ENCODE results near the gene CYP2C8.
"Not testable (repeated sequence)": the region's sequence is repeated elsewhere in the genome, so short reads cannot be mapped to it uniquely, and the experiment has no call there.

CYP2C8 gene

GRCh38 chr10:95069286-95069685, at the start of gene CYP2C8:
Gene CYP2C8 (minus strand): TSS chr10:95069497. CDS start chr10:95069402, 95 bp downstream.
- no peak for DNase-seq (ENCODE audit: low read depth)

GRCh38 chr10:95116869-95117269, 47.6 kb upstream of the CYP2C8 start:
- no peak for DNase-seq (ENCODE audit: low read depth)

DNA sequence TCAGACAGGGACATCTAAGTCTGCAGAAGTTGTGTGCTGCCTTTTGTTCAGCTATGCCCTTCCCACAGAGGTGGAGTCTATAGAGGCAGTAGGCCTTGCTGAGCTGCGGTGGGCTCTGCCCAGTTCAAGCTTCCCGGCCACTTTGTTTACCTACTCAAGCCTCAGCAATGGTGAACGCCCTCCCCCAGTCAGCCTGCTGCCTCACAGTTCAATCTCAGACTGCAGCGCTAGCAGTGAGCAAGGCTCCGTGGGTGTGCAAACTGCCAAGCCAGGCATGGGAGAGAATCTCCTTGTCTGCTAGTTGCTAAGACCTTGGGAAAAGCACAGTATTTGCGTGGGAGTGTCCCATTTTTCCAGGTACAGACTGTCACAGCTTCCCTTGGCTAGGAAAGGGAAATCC, 41.5 kb upstream of the CYP2C8 start:
- DNase-seq (ENCODE audit: low read depth), result not testable (repeated sequence)

- no peak for DNase-seq (ENCODE audit: low read depth)
Observed at GRCh38 chr10:95097805-95098204, 28.5 kb upstream of the CYP2C8 start.

DNA sequence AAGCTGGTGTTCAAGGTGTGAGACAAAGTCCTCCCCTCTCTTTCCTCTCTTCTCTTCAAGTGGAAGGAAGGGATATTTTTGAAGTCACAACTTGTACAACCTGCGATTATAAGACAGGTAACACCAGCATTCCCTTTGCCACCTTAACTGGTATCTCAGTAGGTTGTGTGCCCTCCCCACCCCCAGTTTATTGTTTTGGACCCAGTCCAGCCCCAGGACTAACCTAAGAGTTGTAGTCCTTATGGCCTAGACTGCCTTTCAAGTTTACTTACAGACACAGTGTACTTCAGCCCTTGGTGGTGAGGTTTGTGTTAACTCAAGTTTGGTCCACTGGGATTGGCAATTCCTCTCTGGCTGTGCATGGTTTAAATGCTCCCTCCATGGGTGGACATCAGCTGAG, 26.8 kb upstream of the CYP2C8 start:
- no peak for DNase-seq (ENCODE audit: low read depth)

DNA sequence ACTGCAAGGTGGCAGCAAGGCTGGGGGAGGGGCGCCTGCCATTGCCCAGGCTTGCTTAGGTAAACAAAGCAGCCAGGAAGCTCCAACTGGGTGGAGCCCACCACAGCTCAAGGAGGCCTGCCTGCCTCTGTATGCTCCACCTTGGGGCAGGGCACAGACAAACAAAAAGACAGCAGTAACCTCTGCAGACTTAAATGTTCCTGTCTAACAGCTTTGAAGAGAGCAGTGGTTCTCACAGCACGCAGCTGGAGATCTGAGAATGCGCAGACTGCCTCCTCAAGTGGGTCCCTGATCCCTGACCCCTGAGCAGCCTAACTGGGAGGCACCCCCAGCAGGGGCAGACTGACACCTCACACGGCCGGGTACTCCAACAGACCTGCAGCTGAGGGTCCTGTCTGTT, 10.3 kb upstream of the CYP2C8 start:
- DNase-seq (ENCODE audit: low read depth), result not testable (repeated sequence)

GRCh38 chr10:95077556-95077955, 8.3 kb upstream of the CYP2C8 start:
- DNase-seq (ENCODE audit: low read depth), result no peak

GRCh38 chr10:95071107-95071660, 1.9 kb upstream of the CYP2C8 start:
- no peak for DNase-seq (ENCODE audit: low read depth)

GRCh38 chr10:95064125-95064524, 5.2 kb downstream of the CYP2C8 start:
- not testable (repeated sequence) for DNase-seq (ENCODE audit: low read depth)

GRCh38 chr10:95056744-95057363, 12.4 kb downstream of the CYP2C8 start:
- DNase-seq (ENCODE audit: low read depth), result no peak

- no peak for DNase-seq (ENCODE audit: low read depth)
Observed at GRCh38 chr10:95049919-95050318, 19.4 kb downstream of the CYP2C8 start.

- no peak for DNase-seq (ENCODE audit: low read depth)
Observed at GRCh38 chr10:95048206-95048605, 21.1 kb downstream of the CYP2C8 start.

- DNase-seq (ENCODE audit: low read depth), result no peak
Observed at GRCh38 chr10:95039281-95039680, 30.0 kb downstream of the CYP2C8 start.

GRCh38 chr10:95035332-95036295, 33.7 kb downstream of the CYP2C8 start:
- no peak for DNase-seq (ENCODE audit: low read depth)

DNA sequence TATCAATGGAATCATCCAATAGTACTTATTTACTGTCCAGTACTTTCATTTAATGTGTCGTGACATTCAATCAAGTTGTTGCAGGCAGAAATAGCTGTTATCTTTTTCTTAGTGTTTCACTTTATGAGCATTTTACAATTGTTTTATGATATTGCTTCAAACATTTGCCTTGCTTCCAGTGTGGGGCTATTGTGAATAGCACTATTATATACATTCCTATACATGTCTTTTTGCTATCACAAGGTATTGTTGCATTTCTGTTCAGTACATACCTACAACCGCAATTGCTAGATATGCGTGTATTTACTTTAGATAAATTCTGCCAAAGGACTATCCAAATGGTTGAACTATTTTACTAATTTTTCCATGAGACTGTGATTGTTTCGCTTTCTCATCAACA, 34.9 kb downstream of the CYP2C8 start:
- DNase-seq (ENCODE audit: low read depth), result no peak

DNA sequence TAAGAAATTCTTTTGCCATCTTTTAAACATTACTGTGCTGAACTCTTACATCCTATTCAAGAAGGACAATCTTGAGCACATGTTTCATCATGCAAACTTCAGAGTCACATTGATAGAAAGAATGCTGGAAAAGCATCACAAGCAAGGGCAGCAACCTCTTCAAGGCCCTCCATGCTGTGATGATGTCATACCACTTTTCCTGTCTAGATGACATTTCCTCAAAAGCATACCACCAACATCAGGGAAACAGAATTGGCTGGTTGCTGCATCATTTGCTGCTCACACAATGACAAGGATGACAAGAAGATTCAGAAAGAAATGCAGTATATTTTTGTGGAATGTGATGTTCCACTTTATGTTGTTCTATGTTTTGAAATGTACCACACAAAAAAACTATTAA, 37.6 kb downstream of the CYP2C8 start:
- DNase-seq (ENCODE audit: low read depth), result no peak

DNA sequence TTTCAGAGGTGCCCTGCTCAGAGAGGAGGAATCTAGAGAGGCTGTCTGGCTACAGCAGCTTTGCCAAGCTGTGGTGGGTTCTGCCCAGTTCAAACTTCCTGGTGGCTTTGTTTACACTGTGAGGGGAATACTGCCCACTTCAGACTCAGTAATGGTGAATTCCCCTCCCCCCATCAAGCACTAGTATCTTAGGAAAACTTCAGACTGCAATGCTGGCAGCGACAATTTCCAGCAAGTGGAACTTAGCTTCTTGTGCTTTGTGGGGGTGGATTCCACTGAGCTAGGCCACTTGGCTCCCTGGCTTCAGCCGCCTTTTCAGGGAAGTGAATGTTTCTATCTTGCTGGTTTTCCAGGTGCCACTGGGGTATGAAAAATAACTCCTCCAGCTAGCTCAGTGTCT, 42.8 kb downstream of the CYP2C8 start:
- no peak for DNase-seq (ENCODE audit: low read depth)

DNA sequence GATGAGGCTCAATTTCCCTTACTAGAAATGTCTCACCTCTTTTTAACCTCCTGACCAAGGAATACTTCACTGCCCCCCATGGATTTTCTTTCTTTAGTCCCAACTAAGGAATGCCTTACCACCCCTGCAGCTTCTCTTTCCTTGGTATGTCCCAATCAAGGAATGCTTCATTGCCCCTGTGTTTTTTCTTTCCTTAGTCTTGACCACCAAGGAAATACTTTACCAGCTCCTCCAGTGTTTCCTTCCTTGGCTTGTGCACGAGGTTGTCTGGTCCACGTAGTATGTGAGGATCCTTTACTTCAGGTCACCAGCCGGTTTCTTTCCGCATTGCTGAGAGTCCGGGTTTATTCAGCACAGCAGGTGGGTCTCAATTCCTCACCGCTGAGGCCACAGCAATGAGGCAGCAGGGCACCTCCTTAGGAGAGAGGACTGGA, 71.5 kb downstream of the CYP2C8 start:
- no peak for DNase-seq (ENCODE audit: low read depth)

DNA sequence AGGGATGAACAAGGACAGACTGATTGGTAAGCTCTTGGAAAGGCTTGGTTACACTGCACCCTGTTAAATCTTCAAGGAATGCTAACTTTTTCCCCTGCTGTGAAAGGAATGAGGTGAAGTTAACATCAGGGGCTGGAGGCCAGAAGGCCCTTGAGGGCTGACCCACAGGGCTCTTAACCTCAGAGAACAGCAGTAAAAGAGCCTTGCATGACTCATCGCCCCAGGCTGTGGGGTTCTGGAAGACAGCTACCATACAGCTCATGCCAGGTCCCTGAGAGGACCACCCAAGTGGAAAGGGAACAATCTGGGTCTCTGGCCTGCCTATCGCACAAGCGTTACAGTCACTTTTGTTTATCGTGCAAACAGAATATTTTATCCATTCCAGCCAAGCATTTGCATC, 76.5 kb downstream of the CYP2C8 start:
- DNase-seq (ENCODE audit: low read depth), result no peak

DNA sequence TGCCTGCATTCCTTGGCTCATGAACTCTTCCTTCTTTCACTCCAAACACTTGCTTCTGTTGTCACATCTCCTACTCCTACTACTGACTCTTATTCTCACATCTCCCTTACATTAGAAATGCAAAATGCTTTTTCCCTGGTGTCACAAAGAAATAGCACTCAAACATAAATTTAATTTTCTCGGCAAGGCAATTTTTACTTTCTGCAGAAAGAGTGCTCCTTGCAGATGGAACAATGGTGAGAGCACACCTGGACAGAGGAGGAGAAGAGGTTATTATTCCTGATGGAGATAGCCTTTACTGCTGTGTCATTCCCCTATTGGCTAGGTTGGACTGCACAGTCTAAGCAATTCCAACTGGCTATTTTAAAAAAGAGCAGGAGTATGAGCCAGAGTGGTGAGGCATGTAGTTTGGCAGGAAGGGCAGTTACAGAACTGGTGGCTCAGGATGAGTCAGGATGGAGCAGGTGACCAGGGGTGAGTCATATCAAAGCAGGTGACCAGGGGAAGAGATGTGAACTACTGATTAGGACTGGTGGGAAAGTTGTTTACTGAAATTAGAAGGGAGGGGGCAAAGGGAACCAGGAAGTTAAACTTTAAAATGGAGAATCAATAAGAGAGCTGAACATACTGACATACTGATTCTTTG, 77.9 kb downstream of the CYP2C8 start:
- no peak for DNase-seq (ENCODE audit: low read depth)

DNA sequence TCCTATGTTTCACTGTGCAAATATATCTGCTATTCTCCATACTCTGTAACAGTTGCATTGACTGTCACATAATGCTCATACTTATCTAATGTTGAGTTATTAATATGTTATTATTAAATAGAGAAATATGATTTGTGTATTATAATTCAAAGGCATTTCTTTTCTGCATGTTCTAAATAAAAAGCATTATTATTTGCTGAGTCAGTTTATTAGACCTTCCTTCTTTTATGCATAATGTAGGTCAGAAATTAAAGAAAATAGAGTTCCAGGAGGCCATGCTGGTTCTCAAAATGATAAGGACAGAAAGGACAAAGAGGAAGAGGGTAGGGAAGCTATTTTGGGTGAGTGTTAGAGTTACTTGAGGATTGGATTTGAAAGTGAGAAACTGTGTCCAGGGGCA, 80.1 kb downstream of the CYP2C8 start:
- no peak for DNase-seq (ENCODE audit: low read depth)
